Hematopoietic multipotent progenitor cell treated with erythropoietin and hydrocortisone succinate and interleukin-3 and kit ligand, for 15 days (in vitro differentiated cells): ENCODE results near the gene MSI2.

ENCODE experiments used
- DNase-seq: peaks from one replicate; pipeline ENCODE4 v3.0.0-alpha.2; 2015; ENCODE audit warnings: low spot score

The MSI2 gene

DNA sequence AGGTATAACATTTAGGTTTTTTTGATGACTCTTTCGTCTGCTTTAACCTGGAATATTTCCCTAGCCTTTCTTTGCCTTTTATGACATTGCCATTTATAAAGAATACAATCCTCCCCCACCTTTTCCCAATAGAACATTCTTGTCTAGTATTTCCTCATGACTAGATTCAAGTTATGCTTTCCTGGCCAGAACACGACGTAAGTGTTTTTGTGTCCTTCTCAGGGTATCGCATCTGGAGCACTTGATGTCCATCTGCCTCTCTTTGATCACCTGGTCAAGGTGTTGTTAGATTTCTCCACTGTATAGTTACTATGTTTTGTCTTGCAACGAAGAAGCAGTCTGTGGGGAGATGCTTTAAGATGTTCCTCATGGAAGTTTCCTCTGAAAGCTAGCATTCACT, 87.4 kb downstream of the MSI2 start:
- no peak for DNase-seq

DNA sequence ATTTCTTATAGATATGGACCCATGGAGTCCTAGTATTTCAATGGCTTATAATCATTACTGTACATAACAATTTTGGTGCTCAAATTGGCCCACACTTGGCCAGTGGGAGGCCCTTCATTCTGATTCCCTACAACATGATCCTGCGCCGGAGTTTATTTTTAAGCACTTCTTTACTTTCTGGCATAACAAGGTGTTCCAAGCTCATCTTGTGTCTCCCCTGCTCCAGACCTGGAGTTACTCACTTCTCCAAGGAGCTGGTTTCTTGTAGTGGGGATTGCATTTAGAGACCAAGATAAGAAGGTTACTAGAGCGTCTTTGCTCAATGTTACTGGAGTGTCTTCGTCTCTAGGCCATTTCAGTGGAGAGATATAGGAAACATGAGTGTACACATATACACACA, 87.9 kb downstream of the MSI2 start:
- DNase-seq: no peak

DNA sequence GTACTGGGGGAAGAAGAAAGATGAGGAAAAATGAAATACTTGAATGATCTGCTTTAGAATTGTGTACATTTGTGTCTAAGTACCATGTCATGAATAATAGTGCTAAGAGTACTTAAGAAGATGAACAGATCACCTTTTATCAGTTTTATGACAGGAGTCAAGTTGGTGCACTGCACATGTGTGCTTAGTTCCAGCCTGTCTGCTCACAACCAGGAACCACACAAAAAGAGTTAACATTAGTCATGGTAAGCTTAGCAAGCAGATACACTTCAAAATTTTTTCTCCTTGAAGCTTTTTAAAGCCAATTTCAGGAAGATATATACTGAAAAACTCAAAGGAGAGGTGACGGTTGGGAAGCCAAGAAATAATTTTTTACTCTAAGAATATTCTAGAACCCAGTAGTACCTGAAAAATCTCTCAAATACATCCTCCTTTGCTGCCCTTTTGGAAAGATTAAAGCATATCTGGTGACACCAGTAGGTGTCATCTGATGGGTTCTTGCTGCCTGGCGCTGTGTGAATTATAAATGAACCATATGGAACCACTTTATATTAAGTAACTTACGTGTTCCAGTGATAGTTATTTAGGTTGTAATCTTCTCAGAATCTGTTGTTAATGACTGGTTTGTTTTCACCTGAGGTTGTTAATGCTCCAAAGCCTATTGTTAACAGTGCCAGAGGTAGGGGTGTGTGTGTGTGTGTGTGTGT, 93.4 kb downstream of the MSI2 start:
- DNase-seq: no peak

DNA sequence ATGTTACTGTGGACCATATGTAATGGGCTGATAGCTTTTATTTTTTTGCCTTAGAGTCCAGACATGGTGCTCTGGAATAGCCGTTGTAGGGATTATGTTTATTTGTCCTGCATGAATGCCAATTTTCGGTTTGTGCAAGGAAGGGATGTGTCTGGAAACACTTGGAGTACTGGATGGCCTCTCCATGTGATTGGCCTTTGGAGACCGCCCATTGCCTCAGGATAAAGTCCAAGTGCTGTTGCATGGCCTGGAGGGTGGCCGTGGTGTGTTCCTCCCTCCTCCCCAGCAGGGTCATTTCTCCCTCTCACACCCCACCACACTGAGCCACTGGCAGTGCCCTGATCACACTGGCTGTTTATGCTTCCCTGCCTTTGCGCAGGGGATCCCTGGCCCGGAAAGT, 93.9 kb downstream of the MSI2 start:
- DNase-seq: no peak

DNA sequence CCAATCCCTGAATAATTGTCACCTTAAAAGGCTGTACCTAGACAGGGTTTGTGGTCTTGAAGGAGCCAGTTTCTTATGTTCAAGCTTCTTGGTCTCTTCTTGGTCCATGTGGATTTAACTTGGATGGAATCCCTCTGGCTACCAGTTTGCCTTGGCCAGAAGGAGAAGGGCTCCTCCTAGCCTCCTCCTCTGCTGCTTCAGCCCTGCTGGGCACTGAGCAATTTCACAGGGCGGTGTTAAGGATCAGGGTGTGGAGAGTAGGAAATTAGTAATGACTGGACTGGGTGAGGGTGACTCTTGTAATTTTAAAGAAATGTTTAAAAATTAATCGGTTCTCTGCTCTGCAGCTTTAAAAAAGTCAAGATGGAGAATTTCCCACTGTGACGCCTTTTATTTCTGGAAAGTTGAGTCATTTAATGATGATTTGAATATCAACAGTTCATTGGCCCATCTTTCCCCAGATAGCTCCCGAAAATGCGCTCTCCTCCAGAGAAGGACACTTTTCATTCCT, 96.4 kb downstream of the MSI2 start:
- no peak for DNase-seq

DNA sequence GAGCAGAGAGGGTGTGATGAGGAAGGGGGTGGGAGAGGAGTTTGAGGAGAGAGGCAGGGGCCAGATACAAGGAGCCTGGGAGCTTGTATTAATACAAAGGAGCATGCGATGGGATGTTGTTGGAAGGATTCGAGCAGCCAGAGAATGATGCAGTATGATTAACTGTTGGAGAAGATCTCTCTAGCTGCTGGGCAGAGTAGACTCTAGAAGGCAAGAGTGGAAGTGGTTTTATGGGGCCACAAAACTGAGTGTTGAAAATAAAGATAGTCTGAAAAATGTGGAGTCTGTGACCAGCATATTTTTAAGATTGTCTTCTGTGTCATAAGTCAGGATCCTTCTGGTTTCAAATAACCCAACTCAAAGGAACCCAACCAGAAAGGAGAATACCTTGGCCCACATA, 98.3 kb downstream of the MSI2 start:
- DNase-seq: no peak

DNA sequence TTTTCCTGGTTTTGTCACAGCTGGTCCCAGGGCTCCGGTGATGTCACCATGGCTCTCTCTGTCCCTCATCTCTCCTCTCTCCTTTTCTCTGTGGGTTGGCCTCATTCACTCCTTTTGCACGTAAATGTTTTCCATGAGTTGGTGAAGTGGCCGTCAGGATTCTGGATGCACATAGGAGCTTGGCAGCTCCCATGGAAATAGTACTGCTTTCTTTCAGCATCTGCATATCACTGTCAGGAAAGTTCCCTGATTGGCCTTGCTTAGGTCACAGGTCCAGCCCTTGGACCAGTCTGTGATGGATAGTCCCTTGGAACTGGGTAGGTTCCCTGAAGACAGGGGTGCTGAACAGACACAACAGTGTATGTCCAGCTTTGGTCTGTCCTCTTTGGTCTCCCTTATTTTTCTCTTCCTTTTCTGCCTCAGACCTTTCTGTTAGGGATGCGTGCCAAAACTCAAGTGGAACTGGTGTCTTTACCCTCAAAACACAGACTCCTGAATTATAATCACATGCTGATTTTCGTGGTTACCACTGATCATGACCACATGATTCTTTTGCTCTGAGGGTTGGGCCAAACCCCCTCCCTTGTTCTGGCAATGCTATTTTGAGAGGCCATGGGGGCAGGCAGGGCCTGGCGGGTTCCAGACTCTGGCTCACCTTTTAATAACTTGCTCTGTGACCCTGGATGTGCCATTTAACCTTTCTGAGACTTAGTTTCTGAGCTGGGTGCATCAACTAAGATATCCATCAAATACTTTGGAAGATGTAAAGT, 99.0 kb downstream of the MSI2 start:
- DNase-seq: no peak

DNA sequence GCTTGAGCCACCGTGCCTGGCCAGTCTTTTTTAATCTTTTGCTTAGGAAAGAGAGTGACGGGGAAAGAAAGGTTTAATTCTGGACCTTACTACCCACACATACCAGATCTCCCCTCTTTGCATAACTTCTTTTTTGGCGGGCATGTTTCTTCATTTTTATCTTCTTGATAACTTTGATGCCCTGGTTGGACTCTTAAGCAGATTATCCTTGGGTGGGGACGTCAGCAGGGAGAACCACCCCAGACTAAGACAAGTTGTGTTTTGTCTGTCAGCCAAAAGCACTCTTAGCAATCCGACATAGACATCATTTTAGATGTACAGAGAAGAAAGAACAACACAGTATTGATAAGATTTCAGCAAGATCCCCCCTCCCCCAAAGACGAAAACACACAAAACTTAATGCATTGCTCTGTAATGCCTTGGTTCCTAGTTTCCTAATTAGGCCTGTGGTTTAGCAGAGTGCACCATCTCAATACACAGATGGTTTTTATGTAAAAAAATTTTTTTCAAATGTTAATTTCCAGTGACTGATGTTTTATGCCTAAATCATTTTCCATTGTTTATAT, 99.9 kb downstream of the MSI2 start:
- DNase-seq: no peak

DNA sequence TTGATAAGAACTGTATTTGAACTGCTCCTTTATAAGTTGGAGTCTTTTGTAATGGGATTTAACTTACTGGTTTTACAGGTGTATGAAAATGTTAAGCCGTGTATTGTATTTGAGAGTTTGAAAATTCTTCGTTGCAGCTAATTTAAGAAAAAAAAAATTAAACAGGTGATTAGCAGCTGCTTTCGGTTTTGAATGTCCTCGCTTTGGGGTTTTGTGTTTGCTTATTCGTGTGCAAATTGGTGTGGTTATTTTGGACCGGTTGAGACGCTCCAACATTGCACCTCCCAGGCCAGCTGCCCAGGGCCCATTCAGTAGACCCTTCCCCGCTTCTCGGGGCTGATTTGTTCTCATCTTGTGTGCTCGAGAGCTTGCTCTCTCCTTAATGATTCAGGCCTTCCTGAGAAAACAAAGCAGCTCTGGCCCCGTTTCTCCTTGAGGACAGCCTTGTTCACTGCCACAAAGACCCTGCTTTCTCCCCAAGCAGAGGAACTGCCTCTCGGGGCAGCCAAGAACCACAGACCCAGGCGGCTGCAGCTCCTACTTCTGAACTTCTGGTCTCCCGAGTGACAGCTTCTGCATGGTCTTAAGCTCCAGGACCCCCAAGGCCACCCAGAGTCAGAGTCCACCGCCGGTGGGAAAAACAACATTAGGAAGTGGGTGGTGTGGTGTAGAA, 100.5 kb downstream of the MSI2 start:
- DNase-seq: no peak

DNA sequence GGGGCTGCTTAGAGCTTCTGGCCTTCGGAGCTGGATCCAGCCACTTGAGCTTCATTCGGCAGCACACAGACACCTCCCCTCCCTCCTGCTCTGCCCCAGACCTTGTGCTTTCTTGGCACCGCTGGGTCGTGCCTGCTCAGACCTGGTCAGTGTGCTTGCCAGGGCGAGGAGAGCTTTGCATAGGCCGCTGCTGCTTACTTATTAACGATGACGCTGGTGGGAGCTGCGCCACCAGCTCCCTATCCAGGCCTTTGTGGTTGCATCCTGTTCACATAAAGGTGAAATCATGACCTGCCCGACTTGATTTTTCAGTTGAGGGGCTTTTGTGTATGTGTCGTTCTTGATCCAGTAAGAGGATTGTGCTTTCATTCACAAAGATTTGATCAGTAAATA, 101.1 kb downstream of the MSI2 start:
- no peak for DNase-seq

DNA sequence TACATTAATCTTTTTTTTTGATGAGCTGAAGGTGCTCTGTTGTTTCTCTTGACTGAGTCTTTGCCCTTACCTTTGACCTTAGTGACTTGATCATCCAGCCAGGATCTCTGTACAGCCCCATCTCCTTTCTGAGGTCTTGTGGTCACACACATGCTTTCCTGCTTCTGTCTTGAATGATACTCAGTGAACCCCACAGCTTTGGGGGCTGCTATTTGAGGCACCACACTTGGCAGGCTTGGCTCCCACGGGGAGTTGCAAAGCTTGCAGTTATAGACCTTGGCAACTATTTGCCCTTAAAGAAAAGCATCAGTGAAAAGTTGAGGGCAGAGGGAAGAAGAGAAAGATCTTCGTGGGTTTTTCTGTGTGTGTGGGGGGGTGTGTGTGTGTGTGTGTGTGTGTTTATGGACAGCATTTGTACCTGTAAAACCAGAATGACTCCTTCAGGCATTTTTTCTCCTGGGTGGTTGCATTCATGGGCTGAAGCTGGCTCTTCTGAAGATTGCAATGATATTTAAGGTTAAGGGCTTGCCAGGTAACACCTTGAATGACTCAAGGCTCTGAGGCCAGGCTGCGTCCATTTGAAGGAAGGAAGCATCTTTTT, 101.6 kb downstream of the MSI2 start:
- DNase-seq: no peak

DNA sequence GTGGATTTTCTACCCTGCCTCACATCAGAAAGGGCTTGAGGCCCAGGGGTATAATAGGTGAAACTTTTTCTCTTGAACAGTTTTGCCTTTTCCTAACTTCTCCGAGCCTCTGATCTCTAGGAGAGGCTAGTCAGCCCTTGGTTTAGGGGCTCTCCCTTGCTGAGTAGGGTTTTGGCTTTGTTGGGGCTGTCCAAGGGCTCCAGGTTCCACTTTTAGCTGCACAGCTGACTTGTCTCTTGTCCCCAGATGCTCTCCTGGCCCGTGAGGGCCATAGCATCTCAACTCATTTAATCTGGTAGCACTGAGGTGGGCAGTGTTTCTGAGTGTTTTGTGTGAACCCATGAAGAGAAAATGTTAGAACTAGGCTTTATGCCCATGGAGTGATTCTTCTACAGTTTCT, 103.9 kb downstream of the MSI2 start:
- DNase-seq: no peak

DNA sequence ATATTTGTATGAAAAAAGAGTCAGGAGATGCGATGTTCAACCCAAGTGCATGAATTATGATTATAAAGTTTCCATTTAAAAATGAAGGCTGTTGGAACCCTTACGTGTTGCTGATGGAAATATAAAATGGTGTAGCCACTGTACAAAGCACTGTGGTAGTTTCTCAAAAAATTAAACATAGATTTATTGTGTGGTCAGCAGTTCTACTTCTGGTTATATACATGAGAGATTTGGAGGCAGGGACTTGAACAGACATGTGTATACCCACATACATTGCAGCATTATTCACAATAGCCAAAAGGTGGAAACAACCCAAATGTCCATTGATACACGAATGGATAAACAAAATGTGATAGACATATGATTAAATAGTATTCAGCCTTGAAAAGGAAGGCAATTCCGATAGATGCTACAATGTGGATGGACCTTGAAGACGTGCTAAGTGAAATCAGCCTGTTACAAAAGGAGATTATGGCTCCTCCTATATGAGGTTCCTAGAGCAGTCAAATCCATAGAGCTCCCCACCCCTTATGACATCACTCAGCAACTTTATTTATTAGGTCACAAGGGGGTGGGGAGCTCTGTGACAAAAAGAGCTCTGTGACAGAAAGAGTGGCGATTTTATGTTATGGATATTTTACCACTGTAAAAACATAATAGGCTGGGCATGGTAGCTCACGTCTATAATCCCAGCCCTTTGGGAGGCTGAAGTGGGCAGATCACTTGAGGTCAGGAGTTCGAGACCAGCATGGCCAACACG, 106.7 kb downstream of the MSI2 start:
- DNase-seq: no peak

DNA sequence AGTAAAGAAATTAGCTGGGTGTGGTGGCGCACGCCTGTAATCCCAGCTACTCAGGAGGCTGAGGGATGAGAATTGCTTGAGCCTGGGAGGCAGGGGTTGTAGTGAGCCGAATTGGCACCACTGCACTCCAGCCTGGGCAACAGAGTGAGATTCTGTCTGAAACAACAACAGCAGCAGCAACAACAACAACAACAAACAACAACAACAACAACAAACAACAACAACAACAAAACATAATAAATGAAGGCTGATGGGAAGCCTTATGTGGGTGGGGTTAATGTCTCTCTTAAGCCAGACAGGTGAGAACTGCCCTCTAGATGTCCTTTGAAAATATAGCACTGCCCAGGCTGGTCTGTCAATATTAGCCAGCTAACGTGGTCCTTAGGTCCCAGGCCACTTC, 107.3 kb downstream of the MSI2 start:
- DNase-seq: no peak

DNA sequence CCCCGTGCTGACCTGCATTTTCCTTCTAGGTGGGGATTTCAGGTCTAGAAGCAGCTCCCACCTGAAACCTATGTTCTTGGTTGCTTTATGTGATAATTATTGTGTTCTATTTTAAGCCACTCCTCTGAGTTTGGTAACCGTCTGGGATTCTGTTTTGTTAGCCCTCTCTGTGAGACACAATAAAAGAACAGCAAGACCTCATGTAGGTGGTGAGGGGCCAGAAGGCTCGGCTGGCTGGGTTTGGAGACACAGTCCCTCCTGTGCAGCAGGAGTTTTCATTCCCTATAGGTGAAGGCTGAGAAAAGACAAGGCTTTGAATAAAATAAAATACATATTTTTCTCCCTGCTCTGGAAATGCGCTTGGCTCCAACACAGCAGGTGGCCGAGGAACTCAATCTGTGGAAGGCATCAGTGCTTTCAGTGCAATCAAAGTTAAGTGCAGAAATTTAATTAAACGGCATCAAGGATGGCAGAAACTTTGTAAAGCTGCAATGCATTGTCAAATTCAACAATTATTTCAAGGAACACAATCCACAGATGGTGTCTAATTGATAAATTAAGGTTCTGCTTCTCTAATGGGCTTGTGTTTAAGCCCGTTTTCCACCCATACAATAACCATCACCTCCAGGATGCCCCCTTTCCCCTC, 107.8 kb downstream of the MSI2 start:
- DNase-seq: no peak

DNA sequence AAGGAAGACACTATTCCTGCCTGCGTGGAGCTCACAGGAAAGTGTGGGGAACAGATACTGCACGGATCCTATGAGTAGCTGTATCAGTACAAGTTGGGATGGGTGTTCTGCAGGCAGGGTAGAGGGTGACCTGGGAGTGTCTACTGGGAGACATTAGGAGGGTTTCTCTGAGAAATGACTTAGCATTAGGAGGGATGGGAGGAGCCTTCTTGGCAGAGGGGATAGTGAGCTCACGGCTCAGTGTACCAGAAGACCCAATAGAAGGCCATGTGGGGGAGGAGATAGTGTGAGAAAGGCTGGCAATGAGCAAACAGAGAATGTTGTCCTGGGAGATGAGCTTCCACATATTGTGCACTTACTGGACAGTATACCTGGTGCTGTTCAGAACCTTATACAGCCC, 109.1 kb downstream of the MSI2 start:
- DNase-seq: peak; percentile 64

DNA sequence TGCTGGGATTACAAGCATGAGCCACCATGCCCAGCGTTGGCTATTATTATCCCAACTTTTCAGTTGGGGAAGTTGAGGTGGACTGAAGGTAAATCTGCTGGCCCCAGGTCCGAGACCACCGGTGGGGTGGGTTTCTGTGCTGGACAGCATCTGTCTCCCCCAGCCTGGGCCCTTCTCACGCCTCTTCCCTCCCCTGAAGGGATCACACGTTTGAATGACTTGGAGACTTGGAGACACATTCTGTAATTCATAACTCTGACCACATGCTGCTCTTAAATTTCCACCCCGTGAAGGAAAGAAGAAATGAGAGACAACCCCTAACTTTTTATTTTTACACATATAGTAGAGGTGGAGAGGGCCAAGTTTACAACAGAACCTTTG, 109.8 kb downstream of the MSI2 start:
- DNase-seq: no peak

DNA sequence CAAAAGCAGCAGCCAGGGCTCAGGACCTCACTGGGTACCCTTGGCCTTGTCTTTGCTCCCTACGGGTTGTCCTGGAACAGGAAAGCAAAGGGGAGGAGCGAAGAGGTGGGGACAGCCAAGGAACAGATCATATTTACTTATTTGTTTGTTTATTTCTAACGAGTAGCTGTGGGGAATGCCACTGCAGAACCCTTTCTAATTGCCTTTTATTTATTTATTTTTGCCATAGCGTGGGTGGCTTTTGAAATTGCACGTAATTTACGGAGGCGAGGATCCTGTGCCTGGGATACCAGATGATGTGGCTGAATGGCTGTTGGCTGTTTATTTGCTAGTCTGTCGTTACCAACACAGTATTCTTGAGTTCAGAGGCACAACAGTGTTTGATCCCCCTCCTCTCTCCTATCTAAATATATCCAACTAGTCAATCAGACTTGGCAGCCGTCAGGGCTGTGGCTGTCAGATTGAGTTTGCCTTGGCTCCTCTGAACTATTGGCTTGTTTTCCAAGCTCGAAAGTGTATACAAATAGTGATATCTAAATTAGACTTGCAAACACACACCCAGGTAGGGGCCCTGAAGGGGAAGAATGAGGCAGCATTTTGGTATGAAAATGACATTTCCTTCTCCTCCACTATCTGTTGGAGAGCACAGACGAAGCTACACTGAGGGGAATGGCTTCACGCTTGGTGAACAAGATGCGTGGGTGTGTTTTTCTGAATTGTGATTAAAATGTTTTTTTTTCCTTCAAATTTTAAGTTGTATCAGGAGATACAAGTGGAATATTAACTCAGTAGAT, 110.4 kb downstream of the MSI2 start:
- peak; percentile 38 for DNase-seq

DNA sequence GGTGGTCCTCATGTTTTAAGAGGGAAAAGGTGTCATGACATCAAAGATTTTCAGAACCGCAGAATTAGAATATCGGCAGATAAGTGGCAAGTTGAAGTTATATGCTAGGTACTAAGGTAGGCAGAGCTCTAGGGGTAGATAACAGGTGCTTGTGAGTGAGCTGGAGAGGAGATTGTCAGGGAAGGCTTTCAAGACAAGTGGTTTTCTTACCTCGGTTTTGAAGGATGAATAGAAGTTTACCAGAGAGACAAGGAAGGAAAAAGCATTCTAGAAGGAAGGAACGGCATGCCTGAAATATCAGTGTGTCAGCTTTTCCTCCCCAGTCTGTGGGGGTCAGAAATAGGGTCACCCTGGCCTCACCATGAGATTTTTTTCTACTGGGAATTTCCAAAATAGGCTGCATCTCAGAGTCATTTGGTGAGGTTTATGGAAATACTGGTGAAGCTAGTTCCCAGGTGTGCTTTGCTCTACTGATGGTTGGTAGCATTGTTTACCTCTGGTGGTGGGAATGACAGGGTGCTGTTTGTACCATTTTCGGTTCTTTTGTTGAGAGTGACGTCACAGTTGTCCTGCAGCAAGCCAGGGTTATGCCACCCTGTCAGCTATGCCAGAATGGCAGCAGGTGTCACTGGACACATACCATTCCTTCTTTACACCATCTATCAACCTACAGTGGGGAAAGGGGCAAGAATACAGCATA, 112.5 kb downstream of the MSI2 start:
- no peak for DNase-seq

DNA sequence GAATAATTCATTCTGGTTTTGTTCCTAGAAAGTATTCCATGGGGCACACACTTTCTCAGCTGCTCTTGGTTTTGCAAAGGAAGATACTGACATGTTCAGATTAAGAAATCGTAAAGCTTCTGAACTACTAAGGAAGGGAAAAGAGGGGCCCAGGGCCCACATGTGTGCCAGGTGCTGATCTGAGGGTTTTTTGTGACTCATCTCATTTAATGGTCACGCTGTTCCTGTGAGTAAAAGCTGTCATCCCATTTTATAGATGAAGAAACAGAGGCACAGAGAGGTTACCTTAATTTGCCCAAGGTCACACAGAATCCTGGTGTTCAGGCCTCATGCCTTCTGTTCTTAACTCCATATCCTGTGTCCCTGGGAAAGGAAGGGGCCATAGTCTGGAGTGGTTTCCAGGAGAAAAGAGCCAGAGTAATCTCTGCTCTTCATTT, 113.2 kb downstream of the MSI2 start:
- no peak for DNase-seq
